SK-N-SH treated with all-trans-retinoic acid at 6 μM for 48 hours (cell line): ENCODE data around the gene PIN1.

Source experiments
- CREB5 ChIP-seq: fragments of 250-450 bp; sonication (Bioruptor Pico); IDR thresholded peaks from 2 replicates; pipeline ENCODE4 v1.5.1; 2020; ENCODE audit warnings: low read depth, mild to moderate bottlenecking, moderate library complexity
- CSRNP3 ChIP-seq: fragments of 250-450 bp; sonication (Bioruptor Pico); IDR thresholded peaks from 2 replicates; pipeline ENCODE4 v1.5.1; 2021; ENCODE audit warnings: mild to moderate bottlenecking, moderate library complexity
- ESRRG ChIP-seq: fragments of 250-450 bp; sonication (Bioruptor Pico); IDR thresholded peaks from 2 replicates; pipeline ENCODE4 v1.6.1; 2021; ENCODE audit warnings: mild to moderate bottlenecking
- ISL1 ChIP-seq: fragments of 250-450 bp; sonication (Bioruptor Pico); IDR thresholded peaks from 2 replicates; pipeline ENCODE4 v2.1.2; 2022; ENCODE audit warnings: mild to moderate bottlenecking, moderate library complexity
- PPARA ChIP-seq: fragments of 250-450 bp; sonication (Bioruptor Pico); IDR thresholded peaks from 2 replicates; pipeline ENCODE4 v1.5.0; 2020; ENCODE audit warnings: mild to moderate bottlenecking, borderline replicate concordance
- RARB ChIP-seq: fragments of 250-450 bp; sonication (Bioruptor Pico); IDR thresholded peaks from 2 replicates; pipeline ENCODE4 v1.8.0; 2021; ENCODE audit warnings: mild to moderate bottlenecking, moderate library complexity
- ZNF8 ChIP-seq: fragments of 450-650 bp; formaldehyde crosslinking; IDR thresholded peaks from 2 replicates; pipeline ENCODE4 v1.5.0; 2020; ENCODE audit warnings: mild to moderate bottlenecking, moderate library complexity
- TF ChIP-seq, protein P1 (sequence below): fragments of 250-450 bp; sonication (Bioruptor Pico); IDR thresholded peaks from 2 replicates; pipeline ENCODE4 v1.8.0; 2020; ENCODE audit warnings: mild to moderate bottlenecking, moderate library complexity, borderline replicate concordance

- TF ChIP-seq CSRNP3 (no peak), CREB5 (CRISPR knock-in tag) (no peak), ESRRG (CRISPR knock-in tag) (no peak), PPARA (CRISPR knock-in tag) (no peak), RARB (CRISPR knock-in tag) (no peak), ZNF8 (CRISPR knock-in tag) (no peak), ISL1 (CRISPR knock-in tag) (no peak)
- TF ChIP-seq, protein P1, sequence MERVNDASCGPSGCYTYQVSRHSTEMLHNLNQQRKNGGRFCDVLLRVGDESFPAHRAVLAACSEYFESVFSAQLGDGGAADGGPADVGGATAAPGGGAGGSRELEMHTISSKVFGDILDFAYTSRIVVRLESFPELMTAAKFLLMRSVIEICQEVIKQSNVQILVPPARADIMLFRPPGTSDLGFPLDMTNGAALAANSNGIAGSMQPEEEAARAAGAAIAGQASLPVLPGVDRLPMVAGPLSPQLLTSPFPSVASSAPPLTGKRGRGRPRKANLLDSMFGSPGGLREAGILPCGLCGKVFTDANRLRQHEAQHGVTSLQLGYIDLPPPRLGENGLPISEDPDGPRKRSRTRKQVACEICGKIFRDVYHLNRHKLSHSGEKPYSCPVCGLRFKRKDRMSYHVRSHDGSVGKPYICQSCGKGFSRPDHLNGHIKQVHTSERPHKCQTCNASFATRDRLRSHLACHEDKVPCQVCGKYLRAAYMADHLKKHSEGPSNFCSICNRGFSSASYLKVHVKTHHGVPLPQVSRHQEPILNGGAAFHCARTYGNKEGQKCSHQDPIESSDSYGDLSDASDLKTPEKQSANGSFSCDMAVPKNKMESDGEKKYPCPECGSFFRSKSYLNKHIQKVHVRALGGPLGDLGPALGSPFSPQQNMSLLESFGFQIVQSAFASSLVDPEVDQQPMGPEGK (CRISPR knock-in tag) = no peak
These were observed 36.7 kb downstream of the PIN1 start for GRCh38 chr19:9871626-9872338.
